NCI-H146 (cell line): ENCODE results near the gene GIGYF1.

ENCODE experiments used
- DNase-seq: peaks from one replicate; lab custom pipeline; 2025; lab: John Stamatoyannopoulos, UW

GIGYF1 gene

DNA sequence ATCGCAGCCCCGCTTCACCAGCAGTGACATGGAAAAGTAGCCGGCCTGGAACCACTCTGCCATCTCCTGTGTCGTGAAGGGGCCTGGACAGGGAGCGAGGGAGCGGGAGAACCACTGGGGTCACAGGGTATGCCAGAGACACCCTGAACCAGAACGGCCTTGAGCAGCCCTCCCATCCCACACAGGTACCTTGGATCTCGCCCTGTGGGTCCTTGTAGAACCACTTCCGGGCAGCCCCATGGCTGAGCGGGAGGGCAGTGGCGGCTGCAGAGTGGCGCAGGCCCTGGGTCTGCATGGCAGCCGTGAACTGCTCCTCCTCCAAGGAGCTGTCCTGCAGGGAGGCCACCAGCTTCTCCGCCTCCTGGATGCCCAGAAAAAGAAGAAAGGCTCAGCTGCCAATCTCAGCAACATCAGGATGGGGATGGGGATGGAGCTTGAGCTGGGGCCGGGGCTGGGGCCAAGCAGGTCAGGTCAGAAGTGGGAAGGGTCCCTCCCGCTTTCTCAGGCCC lies 9.5 kb downstream of the GIGYF1 start:
- no peak for DNase-seq

DNA sequence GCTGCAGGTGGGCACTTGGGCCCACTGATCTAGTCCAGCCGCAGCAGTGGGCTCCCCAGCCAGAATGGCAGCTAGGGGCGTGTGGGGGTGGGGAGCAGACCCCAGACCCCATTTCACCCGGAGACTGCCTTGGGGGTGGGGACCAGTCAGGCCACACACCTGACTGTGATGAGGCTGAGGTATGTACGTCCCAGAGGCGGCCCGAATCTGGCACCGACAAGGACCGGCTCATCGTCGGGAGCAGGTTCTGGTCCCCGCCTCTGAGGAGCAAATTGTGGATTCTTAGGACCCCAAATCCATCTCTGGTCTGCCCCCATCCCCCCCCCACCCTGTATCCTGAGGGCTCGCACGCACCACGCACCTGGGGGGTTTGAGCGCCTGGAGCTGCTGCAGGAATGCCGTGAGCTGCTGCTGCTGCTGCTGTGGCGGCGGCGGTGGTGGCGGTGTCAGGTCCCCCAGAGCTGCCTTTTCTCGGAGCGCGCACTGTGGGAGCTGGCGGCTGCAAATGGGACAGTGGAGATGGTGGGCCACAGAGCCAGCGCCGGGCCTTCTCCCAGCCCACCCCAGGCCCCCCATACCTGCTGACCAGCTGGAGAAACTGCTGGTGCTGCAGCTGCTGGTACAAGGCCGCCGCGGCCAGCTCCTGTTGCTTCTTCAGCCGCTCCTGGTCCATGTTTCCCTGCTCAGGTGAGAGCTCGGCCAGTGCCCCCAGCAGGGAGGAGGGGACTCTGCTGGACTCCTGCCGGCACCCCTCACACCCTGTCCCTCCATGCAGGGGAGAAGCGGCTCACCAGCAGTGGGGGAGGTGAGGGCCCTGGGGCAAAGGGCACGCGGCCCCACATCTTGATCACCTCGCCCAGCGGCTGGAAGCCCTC lies 10.2 kb downstream of the GIGYF1 start:
- no peak for DNase-seq

DNA sequence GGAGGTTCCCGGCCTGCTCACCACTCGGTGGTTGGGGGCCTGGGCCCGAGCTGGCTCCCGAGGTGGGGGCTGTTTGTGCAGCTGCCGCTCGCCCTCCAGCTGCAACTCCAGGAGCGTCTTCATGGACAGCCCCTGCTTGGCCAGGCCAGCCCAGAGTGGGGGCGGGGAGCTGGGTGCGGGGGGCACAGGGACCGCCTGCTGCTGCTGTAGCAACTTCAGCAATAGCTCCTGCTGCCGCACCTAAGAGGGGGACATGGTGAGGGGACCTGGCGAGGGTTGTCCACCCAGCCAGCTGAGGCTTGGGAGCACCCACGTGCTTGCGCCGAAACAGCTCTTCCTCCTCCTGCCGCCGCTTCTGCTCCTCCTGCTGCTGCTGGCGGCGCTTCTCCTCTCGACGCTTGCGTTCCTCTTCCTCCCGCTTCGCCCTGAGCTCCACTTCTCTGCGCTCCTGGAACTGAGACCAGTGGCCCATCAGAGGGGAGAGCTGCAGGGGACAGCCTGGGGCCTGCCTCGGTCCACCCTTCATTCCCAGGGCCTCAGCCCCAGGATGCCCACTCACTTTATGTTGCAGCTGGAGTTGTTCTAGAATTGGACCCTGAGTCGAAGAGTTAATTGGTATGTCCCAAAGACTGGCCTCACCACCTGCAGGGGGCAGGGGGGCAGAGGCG lies 10.9 kb downstream of the GIGYF1 start:
- DNase-seq = no peak

DNA sequence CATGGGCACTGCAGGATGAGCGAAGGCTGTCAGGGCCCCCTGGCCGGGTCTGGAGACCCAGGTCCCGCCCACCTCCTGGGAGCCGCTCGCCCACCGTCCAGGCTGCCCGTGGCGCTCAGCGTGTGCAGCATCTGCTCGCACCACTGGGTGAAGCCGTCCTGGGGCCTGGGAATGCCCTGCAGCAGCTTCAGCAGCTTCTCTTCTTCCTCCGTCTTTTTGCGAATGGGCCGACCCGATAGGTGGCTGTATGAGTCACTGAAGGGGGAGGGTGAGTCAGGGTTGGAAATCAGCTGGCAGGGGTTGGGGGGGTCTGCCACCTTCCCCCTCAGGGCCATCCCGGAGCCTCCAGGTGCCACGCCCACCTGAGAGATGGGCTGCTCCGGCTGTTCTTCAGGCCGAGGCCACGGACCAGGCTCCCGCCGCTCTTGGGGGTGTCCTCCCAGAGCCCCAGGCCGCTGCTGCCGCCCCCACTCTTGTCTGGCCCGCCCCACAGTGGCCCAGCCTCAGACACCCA lies 11.8 kb downstream of the GIGYF1 start:
- DNase-seq = no peak

DNA sequence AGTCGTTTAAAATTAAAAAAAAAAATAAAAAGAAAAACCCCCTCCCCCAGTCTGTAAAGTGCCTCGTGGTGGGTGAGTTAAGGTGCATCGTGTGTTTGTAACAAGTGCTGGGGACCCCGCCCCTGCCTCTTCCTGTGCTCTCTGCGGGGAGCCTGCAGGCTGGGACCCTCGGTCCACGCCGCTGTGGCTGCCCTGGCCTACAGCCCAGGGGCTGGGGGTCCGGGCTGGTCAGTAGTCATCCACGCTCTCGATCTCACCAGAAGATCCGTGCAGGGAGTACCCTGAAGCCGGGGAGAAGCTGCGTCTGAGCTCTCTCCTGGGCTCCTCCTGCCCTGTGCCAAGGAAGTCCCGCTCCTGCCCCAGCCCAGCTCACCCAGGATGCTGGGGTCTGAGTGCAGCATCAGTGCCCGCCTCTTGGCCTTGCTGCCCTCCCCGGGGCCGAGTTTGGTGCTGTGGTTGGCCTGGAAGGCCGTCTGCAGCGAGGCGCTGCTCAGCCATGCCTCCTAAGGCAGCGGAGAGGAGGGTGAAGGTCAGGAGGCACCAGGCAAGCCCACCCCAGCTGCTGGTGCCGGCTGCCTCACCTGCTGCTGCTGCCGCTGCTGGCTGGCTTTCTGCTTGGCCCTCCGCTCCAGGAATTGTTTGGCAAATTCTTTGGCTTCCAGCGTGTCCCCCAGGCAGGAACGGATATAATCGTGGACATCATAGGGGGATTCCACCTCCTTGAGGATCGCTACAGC lies 12.4 kb downstream of the GIGYF1 start:
- no peak for DNase-seq

DNA sequence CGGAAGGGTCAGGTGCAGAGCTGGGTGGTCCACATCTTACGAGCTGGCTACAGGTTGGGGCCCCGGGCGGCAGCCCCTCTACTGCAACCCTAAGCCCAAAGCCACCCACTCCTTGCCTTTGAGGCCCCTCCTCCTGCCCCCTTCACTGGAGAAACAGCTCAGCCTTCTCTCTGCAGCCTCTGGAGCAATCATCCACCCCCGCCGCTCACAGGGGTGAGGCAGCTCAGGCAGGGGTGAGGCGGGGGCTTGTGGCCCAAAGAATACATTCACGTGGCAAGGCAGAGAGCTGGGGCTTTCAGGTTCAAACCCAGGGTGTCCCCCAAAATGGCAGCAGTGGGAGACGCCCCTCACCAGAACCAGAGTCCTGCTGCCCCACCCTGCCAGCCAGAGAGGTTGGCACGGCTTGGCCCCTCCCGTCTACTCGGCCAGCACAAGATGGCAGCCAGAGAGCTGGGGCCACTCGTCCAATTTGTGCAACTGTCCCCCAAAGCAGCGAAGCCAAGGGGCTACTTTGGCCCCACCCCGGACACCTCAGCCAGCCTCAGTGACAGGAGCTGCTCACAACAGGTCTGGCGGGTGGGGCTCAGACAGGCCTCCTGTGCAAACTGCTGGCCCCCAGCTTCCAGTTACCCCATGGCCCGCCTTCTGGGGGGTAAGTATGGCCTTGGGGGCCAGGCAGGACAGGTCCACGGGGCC lies 13.3 kb downstream of the GIGYF1 start:
- no peak for DNase-seq

DNA sequence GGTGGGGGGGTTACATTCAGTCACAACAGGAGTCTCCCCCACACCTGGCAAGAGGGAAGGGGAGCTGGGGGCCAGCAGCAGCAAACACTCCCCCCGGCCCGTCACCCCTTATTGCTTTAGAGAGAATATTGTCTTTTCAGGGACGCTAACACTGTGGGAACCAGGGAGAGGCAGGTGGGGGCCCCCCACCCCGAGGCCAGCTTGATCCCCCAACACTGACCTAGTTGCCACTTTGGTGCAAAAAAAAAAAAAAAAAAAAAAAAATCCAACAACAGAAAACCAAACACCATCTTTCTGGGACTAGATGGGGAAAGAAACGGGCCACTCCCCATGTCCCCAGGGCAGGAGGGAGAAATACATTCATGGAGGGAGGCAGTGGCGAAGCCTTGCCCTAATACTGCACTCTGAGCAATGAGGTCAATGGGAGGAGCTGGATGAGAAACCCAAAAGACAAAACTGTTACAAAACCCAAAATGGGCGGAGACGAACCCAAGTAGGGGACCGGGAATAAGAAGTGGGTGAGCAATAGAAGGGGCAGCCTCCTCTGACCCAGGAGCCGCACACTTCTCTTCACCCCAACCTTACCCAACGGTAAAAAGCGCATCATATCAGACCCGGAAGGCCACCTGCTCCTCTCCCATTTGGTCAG lies 14.0 kb downstream of the GIGYF1 start:
- no peak for DNase-seq

DNA sequence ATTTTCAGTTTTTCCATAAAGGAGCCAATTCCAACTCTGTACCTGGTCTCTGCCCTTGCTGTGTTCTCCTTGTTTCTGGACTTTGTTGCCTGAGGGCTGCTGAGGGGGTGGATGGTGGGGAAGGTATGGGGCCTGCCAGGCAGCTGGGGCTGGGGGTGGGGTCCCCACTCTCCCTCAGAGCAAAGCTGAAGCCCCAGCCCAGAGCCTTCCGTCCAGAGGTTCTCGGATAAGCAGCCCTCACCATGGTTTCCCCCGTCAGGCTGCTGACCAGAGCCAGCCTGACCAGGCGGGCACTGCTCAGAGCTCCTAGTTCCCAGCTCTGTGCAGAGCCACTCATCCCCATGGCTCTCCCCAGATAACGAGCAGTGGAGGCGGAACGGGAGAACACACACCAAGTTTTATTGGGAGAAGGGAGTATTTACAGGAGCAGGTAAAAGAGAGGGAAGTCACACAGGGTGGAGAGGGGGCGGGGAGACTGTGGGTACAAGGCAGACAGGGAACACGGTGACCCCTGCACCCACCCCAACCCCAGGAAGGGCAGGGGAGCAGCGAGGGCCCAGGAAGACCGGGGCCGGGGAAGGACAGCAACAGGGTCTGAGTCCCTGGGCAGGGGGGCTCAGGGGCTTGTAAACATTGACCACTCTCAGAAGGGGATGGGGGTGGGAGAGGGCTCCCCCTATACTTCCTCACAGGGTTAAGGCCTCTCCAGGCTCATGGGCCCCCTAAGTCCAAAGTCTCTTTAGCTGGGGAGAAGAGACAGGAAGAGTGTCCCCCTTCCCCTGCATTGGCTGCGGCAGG lies 14.7 kb downstream of the GIGYF1 start:
- DNase-seq = no peak

DNA sequence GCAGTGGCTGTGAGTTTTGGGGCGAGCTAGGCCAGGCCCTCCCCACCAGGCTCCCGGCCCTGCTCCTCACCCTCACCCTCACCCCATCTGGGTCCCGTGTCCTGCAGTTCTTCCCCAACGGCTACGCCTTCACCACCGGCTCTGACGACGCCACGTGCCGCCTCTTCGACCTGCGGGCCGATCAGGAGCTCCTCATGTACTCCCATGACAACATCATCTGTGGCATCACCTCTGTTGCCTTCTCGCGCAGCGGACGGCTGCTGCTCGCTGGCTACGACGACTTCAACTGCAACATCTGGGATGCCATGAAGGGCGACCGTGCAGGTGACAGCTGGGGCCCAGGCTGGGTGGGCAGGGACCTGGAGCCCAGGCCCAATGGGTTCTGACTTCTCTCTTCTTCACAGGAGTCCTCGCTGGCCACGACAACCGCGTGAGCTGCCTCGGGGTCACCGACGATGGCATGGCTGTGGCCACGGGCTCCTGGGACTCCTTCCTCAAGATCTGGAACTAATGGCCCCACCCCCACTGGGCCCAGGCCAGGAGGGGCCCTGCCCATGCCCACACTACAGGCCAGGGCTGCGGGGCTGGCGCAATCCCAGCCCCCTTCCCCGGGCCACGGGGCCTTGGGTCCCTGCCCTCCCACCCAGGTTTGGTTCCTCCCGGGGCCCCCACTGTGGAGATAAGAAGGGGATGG lies 15.6 kb downstream of the GIGYF1 start:
- DNase-seq = no peak

DNA sequence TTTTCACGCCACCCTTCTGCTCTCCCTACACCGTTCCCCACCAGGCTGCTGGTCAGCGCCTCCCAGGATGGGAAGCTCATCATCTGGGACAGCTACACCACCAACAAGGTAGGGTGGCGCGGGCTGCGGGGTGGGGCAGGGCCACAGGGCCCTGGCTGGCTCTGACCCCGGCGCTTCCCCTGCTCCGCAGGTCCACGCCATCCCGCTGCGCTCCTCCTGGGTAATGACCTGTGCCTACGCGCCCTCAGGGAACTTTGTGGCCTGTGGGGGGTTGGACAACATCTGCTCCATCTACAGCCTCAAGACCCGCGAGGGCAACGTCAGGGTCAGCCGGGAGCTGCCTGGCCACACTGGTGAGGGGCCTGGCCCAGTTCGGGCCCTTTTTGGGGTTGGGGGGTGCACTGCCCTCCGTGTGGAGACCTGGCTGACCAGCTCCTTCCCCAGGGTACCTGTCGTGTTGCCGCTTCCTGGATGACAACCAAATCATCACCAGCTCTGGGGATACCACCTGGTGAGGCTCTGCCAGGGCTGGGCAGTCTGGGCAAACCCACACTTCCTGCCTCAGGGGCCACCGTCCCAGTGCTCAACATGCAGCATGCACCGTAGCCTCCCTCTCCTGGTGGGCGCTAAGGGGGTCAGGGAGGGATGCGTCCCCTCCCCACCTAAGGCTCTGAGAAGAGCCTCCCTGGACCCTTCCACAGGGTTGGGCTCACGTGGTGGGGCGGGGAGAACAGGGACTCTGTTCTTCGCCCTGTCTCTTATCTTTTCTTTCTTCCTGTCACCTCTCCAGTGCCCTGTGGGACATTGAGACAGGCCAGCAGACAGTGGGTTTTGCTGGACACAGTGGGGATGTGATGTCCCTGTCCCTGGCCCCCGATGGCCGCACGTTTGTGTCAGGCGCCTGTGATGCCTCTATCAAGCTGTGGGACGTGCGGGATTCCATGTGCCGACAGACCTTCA lies 16.5 kb downstream of the GIGYF1 start:
- no peak for DNase-seq

DNA sequence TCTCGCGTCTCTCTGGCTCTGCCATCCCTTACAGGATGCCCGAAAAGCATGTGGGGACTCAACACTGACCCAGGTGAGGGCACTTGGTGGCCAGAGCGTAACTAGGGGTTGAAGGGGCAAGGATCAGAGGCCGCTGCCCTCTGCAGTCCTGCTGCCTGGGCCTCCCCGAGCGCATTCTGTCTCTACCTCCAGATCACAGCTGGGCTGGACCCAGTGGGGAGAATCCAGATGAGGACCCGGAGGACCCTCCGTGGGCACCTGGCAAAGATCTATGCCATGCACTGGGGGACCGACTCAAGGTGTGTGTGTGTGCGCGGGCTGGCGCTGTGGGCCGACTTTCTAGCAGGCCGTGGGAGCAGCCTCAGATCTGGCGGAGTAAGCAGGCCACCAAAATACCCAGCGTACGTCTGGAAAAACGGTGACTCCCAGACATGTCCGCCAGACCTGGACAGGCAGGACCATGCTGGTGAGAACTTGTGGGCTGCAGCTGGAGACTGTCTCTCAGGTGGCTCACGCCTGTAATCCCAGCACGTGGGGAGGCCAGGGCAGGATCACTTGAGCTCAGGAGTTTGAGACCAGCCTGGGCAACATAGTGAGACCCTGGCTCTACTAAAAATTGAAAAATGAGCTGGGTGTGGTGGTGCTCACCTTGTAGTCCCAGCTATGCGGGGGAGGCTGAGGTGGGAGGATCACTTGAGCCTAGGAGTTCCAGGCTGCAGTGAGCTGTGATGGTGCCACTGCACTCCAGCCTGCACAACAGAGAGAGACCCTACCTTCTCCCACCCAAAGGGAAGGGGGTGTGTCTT lies 17.3 kb downstream of the GIGYF1 start:
- DNase-seq = no peak

DNA sequence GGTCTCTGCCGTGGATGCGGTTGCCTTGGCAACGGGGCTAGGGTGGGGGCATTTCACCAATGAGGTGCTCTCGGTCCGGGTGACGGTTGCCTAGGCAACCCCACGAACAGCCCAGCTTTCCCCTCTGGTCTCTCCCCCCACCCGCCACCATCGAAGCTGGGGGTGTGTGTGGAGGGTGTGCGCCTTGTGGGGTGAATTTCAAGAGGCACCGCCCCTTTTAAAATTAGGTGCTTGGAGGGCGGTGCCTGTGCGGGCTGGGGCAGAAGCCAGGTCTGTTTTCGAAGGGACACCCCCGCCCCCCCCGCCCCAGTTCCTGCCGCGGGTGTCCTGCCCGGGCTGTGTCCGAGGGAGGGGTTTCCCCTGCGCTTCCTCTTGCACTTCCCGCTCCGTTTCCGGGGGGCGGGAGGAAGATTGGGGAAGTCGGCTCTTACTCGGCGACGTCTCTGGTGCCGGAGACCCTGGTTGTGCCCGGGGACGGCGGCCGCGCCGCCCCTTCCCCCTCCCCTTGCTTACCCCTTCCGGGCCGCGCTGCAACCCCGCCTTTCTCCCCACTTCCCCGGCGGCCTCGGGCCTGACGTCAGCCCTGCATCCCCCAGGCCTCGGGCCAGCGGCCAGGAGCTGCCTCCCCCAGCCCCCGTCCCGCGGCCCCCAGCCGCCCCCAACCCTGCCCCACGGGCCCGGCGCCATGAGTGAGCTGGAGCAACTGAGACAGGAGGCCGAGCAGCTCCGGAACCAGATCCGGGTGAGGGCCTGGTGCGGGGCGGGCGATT lies 18.3 kb downstream of the GIGYF1 start:
- DNase-seq = peak; percentile 56

DNA sequence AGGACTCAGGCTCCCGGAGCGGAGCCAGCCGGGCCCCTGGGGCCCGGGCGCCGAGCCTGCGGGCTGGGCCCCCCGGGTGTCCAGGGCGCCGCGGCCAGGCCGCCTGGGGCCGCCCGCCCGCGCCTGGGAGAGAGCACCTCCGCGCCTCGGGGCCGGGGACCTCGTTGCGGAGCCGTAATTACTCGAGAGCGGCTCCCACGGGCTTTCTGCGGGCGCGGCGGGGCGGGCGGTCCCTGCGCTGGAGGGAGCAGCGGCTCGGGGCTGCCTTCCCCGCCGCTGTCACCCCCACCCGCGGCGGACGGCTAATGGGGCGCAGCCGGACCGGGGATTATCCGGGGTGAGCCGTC lies 19.0 kb downstream of the GIGYF1 start:
- DNase-seq = peak; percentile 52

DNA sequence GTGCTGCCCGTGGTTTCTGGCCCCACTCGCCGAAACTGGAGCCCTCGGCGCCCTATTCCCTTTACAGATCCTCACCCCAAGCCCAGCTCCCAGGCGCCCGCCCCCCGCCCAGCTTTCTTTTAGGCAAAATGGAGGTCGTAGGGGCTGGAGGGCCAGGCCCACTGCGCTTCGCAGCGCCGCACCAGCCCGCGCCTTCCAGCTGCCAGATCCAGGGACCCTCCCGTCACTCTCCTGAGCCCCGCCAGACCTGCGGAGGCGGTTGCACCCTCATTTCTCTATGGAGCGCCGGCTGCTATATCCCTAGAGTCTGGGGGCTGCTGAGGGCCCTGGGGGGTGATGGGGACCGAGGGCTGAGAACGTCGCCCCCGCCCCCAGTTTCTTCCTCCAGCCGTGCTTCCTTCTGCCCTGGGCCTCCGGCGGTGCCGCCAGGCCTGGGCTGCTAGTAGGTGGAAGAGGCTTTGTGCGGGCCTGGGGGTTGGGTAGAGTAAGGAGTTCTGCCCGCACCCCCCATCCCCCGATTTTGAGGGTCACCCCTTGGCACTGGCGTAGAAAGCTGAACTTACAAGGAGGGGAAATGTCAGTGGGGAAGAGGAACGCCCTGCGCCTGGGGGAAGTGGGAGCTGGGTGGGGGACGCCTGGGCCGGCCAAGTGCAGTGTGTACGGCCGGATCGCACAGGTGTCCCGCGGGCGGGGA lies 19.5 kb downstream of the GIGYF1 start:
- DNase-seq = peak; percentile 52

DNA sequence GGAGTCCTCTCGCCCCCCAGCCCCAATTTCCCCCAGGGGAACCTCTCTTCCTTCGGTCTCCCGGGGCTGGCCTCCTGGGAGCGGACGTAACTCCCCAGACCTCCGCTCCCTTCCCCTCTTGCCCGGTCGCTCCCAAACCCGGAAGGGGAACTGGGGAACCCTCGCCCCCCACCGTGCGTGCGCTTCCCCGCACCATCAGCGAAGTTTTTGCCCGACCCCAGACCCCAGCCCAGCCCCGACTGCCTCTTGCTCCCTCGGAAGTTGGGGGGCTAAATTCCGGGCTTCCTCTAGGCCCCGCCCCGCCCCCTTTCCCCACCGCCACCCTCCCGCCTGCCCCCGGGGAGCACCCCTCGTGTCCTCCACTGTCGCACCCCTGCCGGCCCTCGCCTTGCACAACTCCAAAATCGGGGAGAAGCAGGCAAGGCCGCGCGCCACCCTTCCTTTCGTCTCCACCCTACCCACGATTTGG lies 20.1 kb downstream of the GIGYF1 start:
- peak; percentile 55 for DNase-seq

DNA sequence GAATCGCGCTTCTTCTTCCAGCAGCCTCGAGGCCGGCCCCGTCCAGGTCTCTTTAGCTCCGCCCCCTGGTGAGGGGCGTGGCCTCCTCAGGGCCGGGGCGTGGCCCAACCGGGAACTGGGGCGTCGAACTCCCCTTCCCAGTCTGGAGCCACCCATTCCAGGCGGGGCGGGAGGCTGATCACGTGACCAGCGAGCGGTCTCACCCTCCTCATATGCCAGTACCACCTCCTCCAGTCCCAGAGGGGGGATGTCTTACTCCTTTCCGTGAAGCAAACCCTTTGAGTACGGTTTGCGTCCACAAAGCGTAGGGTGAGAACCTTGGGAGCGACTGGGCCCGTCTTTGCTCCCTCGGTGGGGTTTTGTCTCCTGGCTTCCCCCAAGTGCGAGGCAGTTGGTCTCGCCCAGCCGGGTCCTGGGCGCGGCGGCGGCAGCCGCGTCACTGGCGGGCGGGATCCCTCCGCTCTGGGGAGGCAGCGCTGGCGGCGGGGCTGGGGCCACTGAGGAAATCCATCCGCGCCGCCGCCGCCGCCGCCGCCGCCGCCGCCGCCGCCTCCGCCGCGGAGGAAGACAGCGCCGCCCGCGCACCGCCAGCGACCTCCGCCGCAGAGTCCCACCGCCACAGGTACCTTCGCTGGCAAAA lies 20.6 kb downstream of the GIGYF1 start, which contains the start of gene GNB2:
Gene GNB2 (plus strand): TSS at position 439 of the 640 bp plus-strand sequence. CDS start 2,526 bp downstream, outside the sequence.
- peak; percentile 97 for DNase-seq
